Glutamatergic neuron (in vitro differentiated cells): Measurements from ENCODE around the gene CCL19. TPM values are rescaled to one million over a fixed set of nuclear protein-coding genes. Genes with fewer than 3 reads are reported as not detected.

Experiments
- DNase-seq: peaks from one replicate; pipeline ENCODE4 v3.0.0; 2022
- H3K27ac Mint-ChIP-seq: one replicate; pipeline ENCODE4 v1.8.0; 2020; ENCODE audit warnings: mild to moderate bottlenecking, mixed read lengths, inconsistent platforms; ENCODE audit not compliant: unreplicated experiment
- H3K27me3 Mint-ChIP-seq: one replicate; pipeline ENCODE4 v1.8.0; 2020; ENCODE audit warnings: mild to moderate bottlenecking, moderate library complexity, mixed read lengths, inconsistent platforms; ENCODE audit not compliant: unreplicated experiment
- H3K36me3 Mint-ChIP-seq: one replicate; pipeline ENCODE4 v1.8.0; 2020; ENCODE audit warnings: mild to moderate bottlenecking, mixed read lengths, inconsistent platforms; ENCODE audit not compliant: unreplicated experiment
- H3K4me1 Mint-ChIP-seq: one replicate; pipeline ENCODE4 v1.8.0; 2020; ENCODE audit warnings: mild to moderate bottlenecking, low read depth, mixed read lengths, inconsistent platforms; ENCODE audit not compliant: unreplicated experiment
- H3K4me3 Mint-ChIP-seq: one replicate; pipeline ENCODE4 v1.8.0; 2020; ENCODE audit warnings: mild to moderate bottlenecking, mixed read lengths, inconsistent platforms; ENCODE audit not compliant: unreplicated experiment
- H3K9me3 Mint-ChIP-seq: one replicate; pipeline ENCODE4 v1.8.0; 2020; ENCODE audit warnings: mild to moderate bottlenecking, moderate library complexity, mixed read lengths, inconsistent platforms; ENCODE audit not compliant: unreplicated experiment
- CTCF ChIP-seq: fragments of 200-600 bp; sonication (generic); IDR thresholded peaks from one replicate; pipeline ENCODE4 v1.5.0; 2021; ENCODE audit not compliant: partially characterized antibody, unreplicated experiment
- total RNA-seq: library from RNA; stranded (reverse); fragmentation: NEBNext Ultra II Directional; extraction: Animal tissue kit (Norgen Biotek cat#: 25700); gene quantifications from one replicate; pipeline ENCODE4 v1.2.1, GENCODE V29; 2021; ENCODE audit not compliant: unreplicated experiment

The CCL19 gene
- total RNA-seq, 1 donor from 2014 or later, result not detected

- Mint-ChIP-seq H3K9me3 (peaks cover 9% of the 10 kb centered on the region), H3K27ac (no peak overlapping the region), H3K4me3 (no peak overlapping the region), H3K4me1 (no peaks in the 10 kb centered on the region), H3K27me3 (no peaks in the 10 kb centered on the region), H3K36me3 (peaks cover 6% of the 10 kb centered on the region)
- no peak for TF ChIP-seq CTCF
- no peak for DNase-seq
Observed at GRCh38 chr9:34688329-34689115, 2.6 kb downstream of the CCL19 start.

DNA sequence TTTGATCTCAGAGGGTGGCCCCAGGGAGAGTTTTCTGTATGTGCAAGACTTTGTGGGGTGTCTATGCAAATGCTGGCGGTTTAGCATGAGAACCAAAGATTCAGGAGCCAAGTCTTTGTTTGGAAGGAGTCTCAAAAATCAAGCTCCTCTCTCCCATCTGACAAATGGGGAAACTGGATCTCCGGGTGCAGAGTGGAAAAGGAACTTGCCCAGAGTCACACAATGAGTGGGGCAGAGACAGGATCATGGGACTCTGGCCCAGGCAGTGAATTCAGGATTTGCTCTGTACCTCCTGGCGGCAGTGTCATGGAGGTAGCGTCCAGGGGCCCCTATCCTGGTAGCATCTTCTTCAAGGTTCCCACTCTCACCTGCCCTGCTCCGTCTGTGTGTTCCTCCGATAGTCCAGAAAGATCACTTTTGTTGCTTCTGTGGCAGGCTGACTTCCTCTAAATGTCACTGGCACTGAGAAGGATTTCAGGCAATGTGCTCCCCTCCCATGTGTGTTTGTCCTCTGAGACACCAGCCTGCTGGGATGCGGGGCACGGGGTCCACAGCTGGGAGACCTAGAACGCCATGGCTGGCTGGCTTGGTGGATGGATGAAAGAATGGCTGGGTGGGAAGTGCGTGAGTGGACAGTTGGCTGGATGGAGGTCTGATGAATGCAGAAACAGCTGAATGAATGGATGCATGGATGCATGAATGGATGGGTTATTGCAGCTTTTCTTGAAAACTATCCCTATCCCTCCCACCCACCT lies 3.6 kb downstream of the CCL19 start:
- Mint-ChIP-seq H3K27ac (no peak overlapping the region), H3K4me3 (no peak overlapping the region), H3K36me3 (peaks cover 6% of the 10 kb centered on the region), H3K9me3 (peaks cover 9% of the 10 kb centered on the region), H3K4me1 (no peaks in the 10 kb centered on the region), H3K27me3 (no peaks in the 10 kb centered on the region)
- TF ChIP-seq CTCF, result no peak
- DNase-seq, result no peak

DNA sequence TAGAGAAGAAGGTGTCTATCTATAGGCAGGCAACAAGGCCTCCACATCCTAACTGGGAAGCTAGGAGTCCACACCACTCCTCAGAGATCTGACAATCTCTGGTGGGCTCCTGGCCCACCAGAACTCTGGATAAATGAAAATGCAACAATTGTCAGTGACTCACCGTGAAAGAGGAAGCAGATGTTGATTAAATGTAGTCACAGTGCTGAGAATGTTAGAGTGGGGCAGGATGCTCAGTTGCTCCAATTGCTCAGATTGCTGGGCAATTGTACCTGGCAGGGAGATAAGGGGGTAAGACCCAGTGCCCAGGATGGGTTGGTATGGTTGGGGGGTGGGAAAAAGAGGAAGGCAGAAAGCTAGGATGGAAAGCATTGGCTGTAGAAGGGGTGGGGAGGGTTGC lies 4.3 kb downstream of the CCL19 start:
- no peak for TF ChIP-seq CTCF
- no peak overlapping the region for H3K27ac Mint-ChIP-seq

GRCh38 chr9:34686231-34686630 lies 4.8 kb downstream of the CCL19 start:
- no peak overlapping the region for H3K27ac Mint-ChIP-seq
- no peaks in the 10 kb centered on the region for H3K27me3 Mint-ChIP-seq
- H3K4me3 Mint-ChIP-seq, result no peak overlapping the region
- no peak for DNase-seq
- no peaks in the 10 kb centered on the region for H3K4me1 Mint-ChIP-seq
- TF ChIP-seq CTCF, result no peak
- peaks cover 9% of the 10 kb centered on the region for H3K9me3 Mint-ChIP-seq
- peaks cover 6% of the 10 kb centered on the region for H3K36me3 Mint-ChIP-seq

More for the DNA sequence above, 4.3 kb downstream of the CCL19 start:
- Mint-ChIP-seq H3K36me3 (peaks cover 6% of the 10 kb centered on the region), H3K4me3 (no peak overlapping the region), H3K9me3 (peaks cover 9% of the 10 kb centered on the region), H3K27me3 (no peaks in the 10 kb centered on the region), H3K4me1 (no peaks in the 10 kb centered on the region)
- no peak for DNase-seq

DNA sequence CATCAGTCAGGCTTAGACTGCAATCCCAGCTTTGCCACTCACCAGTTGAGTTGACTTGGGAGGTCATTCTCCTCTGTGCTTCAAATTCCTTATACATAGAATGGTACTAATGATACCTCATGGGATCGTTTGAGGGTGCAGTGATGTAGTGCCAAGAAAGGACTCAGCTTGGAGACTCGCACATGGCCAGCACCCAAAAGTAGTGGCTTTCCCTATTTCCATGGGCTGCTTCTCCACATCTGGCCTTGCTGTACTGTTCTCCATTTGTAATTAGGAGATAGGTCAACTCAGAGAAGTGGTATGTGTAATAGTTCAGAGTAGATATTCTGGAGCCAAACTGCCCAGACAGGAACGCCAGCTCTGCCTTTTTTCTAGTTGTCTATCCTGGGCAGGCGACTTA lies 5.5 kb downstream of the CCL19 start:
- no peak for TF ChIP-seq CTCF
- Mint-ChIP-seq H3K36me3 (peaks cover 6% of the 10 kb centered on the region), H3K4me1 (no peaks in the 10 kb centered on the region), H3K9me3 (peaks cover 9% of the 10 kb centered on the region), H3K4me3 (no peak overlapping the region), H3K27ac (no peak overlapping the region), H3K27me3 (no peaks in the 10 kb centered on the region)
- DNase-seq, result no peak
